Prostate gland (tissue), 2 donors: ENCODE results near the gene XRCC2. TPM values are rescaled to one million over a fixed set of nuclear protein-coding genes. Genes with fewer than 3 reads are reported as not detected.

Experiments
- DNase-seq: peaks from one replicate; pipeline ENCODE4 v3.0.0-alpha.2; 2019; ENCODE audit warnings: low spot score
- H3K27ac ChIP-seq, 2 donors: fragments of 200-600 bp; sonication (generic); 2 replicates each; pipeline ENCODE4 v1.5.1; 2017 to 2019
- H3K27me3 ChIP-seq: fragments of 200-600 bp; sonication (generic); replicated peaks from 2 replicates; pipeline ENCODE4 v1.5.1; 2019; ENCODE audit not compliant: insufficient read depth
- H3K36me3 ChIP-seq, 2 donors: fragments of 200-600 bp; sonication (generic); 1 replicate in 1 of 2; 2 replicates in 1 of 2; pipeline versions ENCODE4 v1.5.1 to v1.8.1; 2017 to 2019
- H3K4me1 ChIP-seq: fragments of 200-600 bp; sonication (generic); replicated peaks from 2 replicates; pipeline ENCODE4 v1.5.1; 2019
- H3K4me3 ChIP-seq, 2 donors: fragments of 200-600 bp; sonication (generic); 2 replicates each; pipeline ENCODE4 v1.5.1; 2017 to 2019
- H3K9me3 ChIP-seq: fragments of 200-600 bp; sonication (generic); 2 replicates; pipeline ENCODE4 v1.5.1; 2017
- POLR2A ChIP-seq: fragments of 450-650 bp; IDR thresholded peaks from one replicate; pipeline ENCODE4 v1.6.1; 2016; ENCODE audit warnings: antibody characterized with exemption, mild to moderate bottlenecking
- POLR2AphosphoS5 ChIP-seq: sonication (generic); formaldehyde crosslinking; IDR thresholded peaks from one replicate; pipeline ENCODE4 v1.6.1; 2017; ENCODE audit warnings: antibody characterized with exemption
- WGBS: methylation state at CpG from one replicate; pipeline ENCODE4 v1.1.5; 2018; 5-methylcytosine and 5-hydroxymethylcytosine counted together
- intact Hi-C: fragments of 100-400 bp; cut with DNase I; formaldehyde crosslinking; loops from one replicate; pipeline ENCODE4 v1.14.2; 2022
- total RNA-seq, 2 donors: library from RNA; depleted of rRNA; stranded (reverse); fragments of >200 nt; gene quantifications; one replicate each; pipeline ENCODE4 v1.1.0, GENCODE V29; 2016
- TF ChIP-seq, protein P1 (sequence below), 4 experiments: fragments of 200-600 bp in 2 of 4; fragments of 450-650 bp in 2 of 4; sonication (generic) in 2 of 4; IDR thresholded peaks; 1 replicate in 3 of 4; 2 replicates in 1 of 4; pipeline ENCODE4 v1.5.1; 2016 to 2019; ENCODE audit warnings: antibody characterized with exemption in 4 of 4, mild to moderate bottlenecking in 2 of 4, moderate library complexity in 2 of 4

XRCC2 gene
- total RNA-seq, 2 donors from 2014 or later, result 0.91 to 1.6 TPM

DNA sequence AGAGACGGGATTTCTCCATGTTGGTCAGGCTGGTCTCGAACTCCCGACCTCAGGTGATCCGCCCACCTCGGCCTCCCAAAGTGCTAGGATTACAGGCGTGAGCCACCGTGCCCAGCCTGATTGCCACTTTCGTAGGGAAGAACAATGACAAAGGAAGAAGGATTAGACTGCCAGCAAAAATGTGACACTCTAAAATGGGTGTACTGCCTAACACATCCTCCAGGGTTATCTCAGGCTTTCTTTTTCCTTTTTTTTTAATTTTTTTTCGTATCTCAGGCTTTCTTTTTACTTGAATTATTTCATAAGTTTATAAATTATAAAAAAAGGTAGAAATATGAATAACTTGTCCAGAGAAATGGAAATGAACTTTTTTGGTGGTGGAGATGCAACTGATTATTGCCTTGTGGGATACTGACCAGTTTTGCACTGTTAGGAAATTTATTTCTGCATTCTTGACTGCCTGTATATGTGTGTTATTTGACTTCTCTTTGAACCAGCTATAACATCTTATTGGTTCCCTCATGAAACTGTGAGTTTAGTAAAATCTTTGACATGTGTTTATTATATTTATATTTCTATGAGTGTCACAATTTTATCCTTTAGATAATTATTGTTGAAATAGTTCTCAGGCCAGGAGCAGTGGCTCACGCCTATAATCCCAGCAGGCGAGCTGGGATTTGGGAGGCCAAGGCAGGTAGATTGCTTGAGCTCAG lies 56.8 kb downstream of the XRCC2 start:
- WGBS, result 96% methylated on average over 11 of the region's 11 CpGs

DNA sequence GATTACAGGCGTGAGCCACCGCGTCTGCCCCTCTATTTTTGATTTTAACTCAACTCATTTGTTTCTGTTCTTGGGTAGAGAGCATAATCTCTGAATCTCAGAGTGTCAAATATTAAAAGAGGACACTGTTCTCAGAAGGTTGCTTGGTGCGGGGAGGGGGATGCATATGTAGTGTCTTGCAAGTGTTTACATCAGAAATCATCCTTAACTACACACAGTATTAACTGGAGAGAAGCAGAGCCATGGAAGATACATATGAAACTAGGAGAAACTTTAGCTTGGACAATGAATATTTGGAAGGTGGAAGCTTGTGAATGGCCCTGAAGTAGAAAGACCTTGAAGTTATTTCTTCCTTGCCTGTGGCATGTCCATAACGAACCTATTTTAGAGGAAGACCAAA lies 57.5 kb downstream of the XRCC2 start:
- over 99% methylated on average over 5 of the region's 5 CpGs for WGBS
- Histone ChIP-seq H3K9me3 (no peaks in the 10 kb centered on the region), H3K27ac (no peak overlapping the region), H3K36me3 (no peaks in the 10 kb centered on the region), H3K4me1 (no peaks in the 10 kb centered on the region), H3K27me3 (no peaks in the 10 kb centered on the region), H3K4me3 (no peak overlapping the region)
- intact Hi-C loops, result no loop called here
- TF ChIP-seq POLR2A (no peak), POLR2AphosphoS5 (no peak)
- TF ChIP-seq, protein P1, sequence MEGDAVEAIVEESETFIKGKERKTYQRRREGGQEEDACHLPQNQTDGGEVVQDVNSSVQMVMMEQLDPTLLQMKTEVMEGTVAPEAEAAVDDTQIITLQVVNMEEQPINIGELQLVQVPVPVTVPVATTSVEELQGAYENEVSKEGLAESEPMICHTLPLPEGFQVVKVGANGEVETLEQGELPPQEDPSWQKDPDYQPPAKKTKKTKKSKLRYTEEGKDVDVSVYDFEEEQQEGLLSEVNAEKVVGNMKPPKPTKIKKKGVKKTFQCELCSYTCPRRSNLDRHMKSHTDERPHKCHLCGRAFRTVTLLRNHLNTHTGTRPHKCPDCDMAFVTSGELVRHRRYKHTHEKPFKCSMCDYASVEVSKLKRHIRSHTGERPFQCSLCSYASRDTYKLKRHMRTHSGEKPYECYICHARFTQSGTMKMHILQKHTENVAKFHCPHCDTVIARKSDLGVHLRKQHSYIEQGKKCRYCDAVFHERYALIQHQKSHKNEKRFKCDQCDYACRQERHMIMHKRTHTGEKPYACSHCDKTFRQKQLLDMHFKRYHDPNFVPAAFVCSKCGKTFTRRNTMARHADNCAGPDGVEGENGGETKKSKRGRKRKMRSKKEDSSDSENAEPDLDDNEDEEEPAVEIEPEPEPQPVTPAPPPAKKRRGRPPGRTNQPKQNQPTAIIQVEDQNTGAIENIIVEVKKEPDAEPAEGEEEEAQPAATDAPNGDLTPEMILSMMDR (IDR thresholded peaks at IDR 0.05), result no peak
- no peak for DNase-seq

More for the DNA sequence above, 56.8 kb downstream of the XRCC2 start:
- H3K4me1 ChIP-seq, result no peaks in the 10 kb centered on the region
- no peaks in the 10 kb centered on the region for H3K9me3 ChIP-seq
- DNase-seq, result no peak
- intact Hi-C loops, result no loop called here
- H3K27ac ChIP-seq, result no peak overlapping the region
- no peaks in the 10 kb centered on the region for H3K27me3 ChIP-seq
- no peak overlapping the region for H3K4me3 ChIP-seq
- TF ChIP-seq, protein P1 (IDR thresholded peaks at IDR 0.05), result no peak
- TF ChIP-seq POLR2AphosphoS5, result no peak
- TF ChIP-seq POLR2A, result no peak
- no peaks in the 10 kb centered on the region for H3K36me3 ChIP-seq

DNA sequence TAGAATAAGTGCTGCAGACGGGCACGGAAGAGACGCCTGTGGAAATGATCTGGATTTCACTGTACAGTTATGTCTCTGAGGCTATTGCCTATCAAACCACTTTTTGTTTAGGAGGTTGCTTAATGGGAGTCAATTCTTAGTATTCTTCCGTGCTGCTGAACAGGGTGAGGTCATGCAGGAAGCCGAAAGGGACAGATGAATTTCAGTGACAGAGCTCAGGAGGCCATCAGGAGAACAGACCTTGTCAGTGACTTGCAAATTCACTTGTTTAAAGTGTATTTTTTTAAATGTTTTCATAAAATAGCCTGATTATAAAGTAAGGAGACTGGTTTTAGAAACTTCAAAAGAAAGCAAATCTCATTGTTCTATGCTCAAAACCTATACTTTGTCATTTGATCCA lies 58.9 kb downstream of the XRCC2 start:
- Histone ChIP-seq H3K36me3 (no peaks in the 10 kb centered on the region), H3K27me3 (no peaks in the 10 kb centered on the region), H3K4me1 (no peaks in the 10 kb centered on the region), H3K27ac (no peak overlapping the region), H3K4me3 (no peak overlapping the region), H3K9me3 (no peaks in the 10 kb centered on the region)
- WGBS, result 84% methylated on average over 5 of the region's 5 CpGs
- TF ChIP-seq POLR2AphosphoS5 (no peak), POLR2A (no peak)
- TF ChIP-seq, protein P1 (IDR thresholded peaks at IDR 0.05), result no peak
- intact Hi-C loops, result no loop called here
- DNase-seq, result no peak

DNA sequence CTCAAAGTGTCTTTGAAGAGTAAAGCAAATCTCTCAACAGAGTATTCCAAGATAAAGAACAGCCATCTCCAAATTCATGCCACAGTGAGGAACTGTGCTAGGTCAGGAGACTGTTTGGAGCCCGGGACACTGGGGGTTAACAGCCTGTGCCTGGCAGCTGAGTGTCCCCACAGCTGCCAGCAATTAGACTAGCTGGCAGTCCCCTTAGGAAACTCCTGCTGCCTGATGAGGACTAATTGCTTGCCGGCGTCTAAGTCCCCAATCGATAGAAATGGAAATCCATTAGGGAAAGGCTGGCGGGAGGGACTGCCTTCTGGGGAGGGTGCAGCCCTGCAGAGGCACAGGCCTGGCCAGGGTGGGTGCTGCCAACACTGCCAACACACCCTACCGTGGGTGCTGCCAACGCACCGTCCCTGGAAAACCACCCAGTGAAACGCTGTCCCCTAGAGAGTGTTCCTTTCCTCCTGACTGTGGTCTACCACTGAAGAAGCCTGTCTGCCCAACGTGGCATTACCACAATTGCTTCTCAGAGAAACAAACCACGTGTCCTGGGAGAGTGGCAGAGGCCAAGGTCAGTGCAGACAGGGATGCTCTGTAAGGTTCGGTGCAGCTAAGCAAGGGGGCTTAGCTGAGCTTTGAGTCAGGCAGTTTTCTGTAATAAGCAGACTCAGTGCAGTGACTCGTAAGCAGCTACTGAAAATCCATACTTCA lies 60.8 kb downstream of the XRCC2 start:
- Histone ChIP-seq H3K36me3 (no peaks in the 10 kb centered on the region), H3K4me1 (no peaks in the 10 kb centered on the region), H3K9me3 (no peaks in the 10 kb centered on the region), H3K27me3 (no peaks in the 10 kb centered on the region), H3K4me3 (no peak overlapping the region), H3K27ac (no peak overlapping the region)
- intact Hi-C loops, result no loop called here
- no peak for DNase-seq
- WGBS, result 16% methylated on average over 13 of the region's 13 CpGs
- TF ChIP-seq, protein P1 (IDR thresholded peaks at IDR 0.05), result no peak
- TF ChIP-seq POLR2AphosphoS5, result no peak
- no peak for TF ChIP-seq POLR2A
